HG03378 (cell line): ENCODE results near the gene OTOF.

Experiments
- ATAC-seq: cut with Tn5 transposase; IDR thresholded peaks from one replicate; pipeline ENCODE4 v1.9.1; 2021; ENCODE audit warnings: mild to moderate bottlenecking, moderate library complexity; ENCODE audit not compliant: unreplicated experiment

OTOF gene

GRCh38 chr2:26503231-26503880 lies 25.4 kb upstream of the OTOF start:
- peak; percentile 41 for ATAC-seq

- ATAC-seq: no peak
Observed at GRCh38 chr2:26500406-26500805, 22.5 kb upstream of the OTOF start.

- ATAC-seq: no peak
Observed at GRCh38 chr2:26495705-26496297, 17.9 kb upstream of the OTOF start.

- ATAC-seq: no peak
Observed at GRCh38 chr2:26494891-26495290, 17.0 kb upstream of the OTOF start.

- no peak for ATAC-seq
Observed at GRCh38 chr2:26494199-26494598, 16.3 kb upstream of the OTOF start.

- no peak for ATAC-seq
Observed at GRCh38 chr2:26493566-26493965, 15.6 kb upstream of the OTOF start.

GRCh38 chr2:26492749-26493515 lies 15.0 kb upstream of the OTOF start:
- no peak for ATAC-seq

GRCh38 chr2:26491563-26492167 lies 13.7 kb upstream of the OTOF start:
- ATAC-seq: no peak

- ATAC-seq: no peak
Observed at GRCh38 chr2:26489213-26489850, 11.4 kb upstream of the OTOF start.

GRCh38 chr2:26488463-26489212 lies 10.7 kb upstream of the OTOF start:
- ATAC-seq: no peak

GRCh38 chr2:26487192-26487591 lies 9.3 kb upstream of the OTOF start:
- ATAC-seq: no peak

- ATAC-seq: no peak
Observed at GRCh38 chr2:26486789-26487188, 8.9 kb upstream of the OTOF start.

GRCh38 chr2:26485725-26486418 lies 7.9 kb upstream of the OTOF start:
- no peak for ATAC-seq

GRCh38 chr2:26485099-26485498 lies 7.2 kb upstream of the OTOF start:
- no peak for ATAC-seq

- no peak for ATAC-seq
Observed at GRCh38 chr2:26484579-26484978, 6.7 kb upstream of the OTOF start.

- ATAC-seq: no peak
Observed at GRCh38 chr2:26483957-26484565, 6.1 kb upstream of the OTOF start.

- no peak for ATAC-seq
Observed at GRCh38 chr2:26483516-26483915, 5.6 kb upstream of the OTOF start.

GRCh38 chr2:26483027-26483326 lies 5.1 kb upstream of the OTOF start:
- ATAC-seq: no peak

GRCh38 chr2:26482211-26483026 lies 4.5 kb upstream of the OTOF start:
- no peak for ATAC-seq
